DND-41 (cell line): ENCODE measurements around the gene COL6A6.

ENCODE experiments used
- EZH2 ChIP-seq: IDR thresholded peaks from 3 replicates; pipeline ENCODE4 v1.6.1; 2012; ENCODE audit warnings: borderline replicate concordance, low read depth, mild to moderate bottlenecking, moderate library complexity, low read length, inconsistent platforms; ENCODE audit not compliant: severe bottlenecking
- TF ChIP-seq, protein P1 (sequence below): IDR thresholded peaks from 2 replicates; pipeline ENCODE4 v1.5.1; 2012; ENCODE audit warnings: borderline replicate concordance, low read length, moderate library complexity, mild to moderate bottlenecking; ENCODE audit not compliant: poor library complexity, severe bottlenecking; ENCODE audit errors: extremely low read depth

GRCh38 chr3:130565224-130565623, 48.2 kb downstream of the COL6A6 start:
- TF ChIP-seq, protein P1, sequence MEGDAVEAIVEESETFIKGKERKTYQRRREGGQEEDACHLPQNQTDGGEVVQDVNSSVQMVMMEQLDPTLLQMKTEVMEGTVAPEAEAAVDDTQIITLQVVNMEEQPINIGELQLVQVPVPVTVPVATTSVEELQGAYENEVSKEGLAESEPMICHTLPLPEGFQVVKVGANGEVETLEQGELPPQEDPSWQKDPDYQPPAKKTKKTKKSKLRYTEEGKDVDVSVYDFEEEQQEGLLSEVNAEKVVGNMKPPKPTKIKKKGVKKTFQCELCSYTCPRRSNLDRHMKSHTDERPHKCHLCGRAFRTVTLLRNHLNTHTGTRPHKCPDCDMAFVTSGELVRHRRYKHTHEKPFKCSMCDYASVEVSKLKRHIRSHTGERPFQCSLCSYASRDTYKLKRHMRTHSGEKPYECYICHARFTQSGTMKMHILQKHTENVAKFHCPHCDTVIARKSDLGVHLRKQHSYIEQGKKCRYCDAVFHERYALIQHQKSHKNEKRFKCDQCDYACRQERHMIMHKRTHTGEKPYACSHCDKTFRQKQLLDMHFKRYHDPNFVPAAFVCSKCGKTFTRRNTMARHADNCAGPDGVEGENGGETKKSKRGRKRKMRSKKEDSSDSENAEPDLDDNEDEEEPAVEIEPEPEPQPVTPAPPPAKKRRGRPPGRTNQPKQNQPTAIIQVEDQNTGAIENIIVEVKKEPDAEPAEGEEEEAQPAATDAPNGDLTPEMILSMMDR = no peak
- no peak for TF ChIP-seq EZH2
